Lower leg skin (tissue), 4 donors: Measurements from ENCODE around the gene IL1RN. TPM values are rescaled to one million over a fixed set of nuclear protein-coding genes. Genes with fewer than 3 reads are reported as not detected.

ENCODE experiments used
- DNase-seq, 2 donors: peaks; one replicate each; pipeline ENCODE4 v3.0.0-alpha.2; 2019; ENCODE audit warnings: low spot score in 2 of 2
- H3K4me3 ChIP-seq: fragments of 200-600 bp; sonication (generic); 2 replicates; pipeline ENCODE4 v1.5.1; 2017; ENCODE audit warnings: mild to moderate bottlenecking, low read depth; ENCODE audit not compliant: poor library complexity, severe bottlenecking
- CTCF ChIP-seq, 3 donors: fragments of 450-650 bp; IDR thresholded peaks; one replicate each; pipeline ENCODE4 v1.5.1; 2016; ENCODE audit warnings: antibody characterized with exemption in 3 of 3, mild to moderate bottlenecking in 3 of 3, moderate library complexity in 2 of 3
- POLR2A ChIP-seq, 2 donors: fragments of 450-650 bp; IDR thresholded peaks; one replicate each; pipeline ENCODE4 v1.6.1; 2016 to 2017; ENCODE audit warnings: antibody characterized with exemption in 2 of 2, mild to moderate bottlenecking in 1 of 2, moderate library complexity in 1 of 2
- WGBS, 2 donors: methylation state at CpG; one replicate each; pipeline ENCODE4 v1.1.5; 2018; 5-methylcytosine and 5-hydroxymethylcytosine counted together
- intact Hi-C: fragments of 100-400 bp; cut with DNase I; formaldehyde crosslinking; loops from one replicate; pipeline ENCODE4 v1.15.0; 2023; ENCODE audit warnings: low total_unique reads
- total RNA-seq, 4 donors: library from RNA; depleted of rRNA; stranded (reverse); fragments of >200 nt; gene quantifications; one replicate each; pipeline ENCODE4 v1.1.0, GENCODE V29; 2016

Gene IL1RN
- total RNA-seq, 4 donors from 2014 or later = 120 to 178 (median 132) TPM

GRCh38 chr2:113116100-113116958, 11.1 kb upstream of the IL1RN start:
- intact Hi-C loops = no loop called here
- no peak for TF ChIP-seq CTCF (IDR thresholded peaks at IDR 0.05)
- TF ChIP-seq POLR2A (IDR thresholded peaks at IDR 0.05) = no peak
- no peak overlapping the region for H3K4me3 ChIP-seq
- DNase-seq = no peak
- WGBS, 2 donors = 40 to 51% methylated on average over 10 of the region's 10 CpGs

GRCh38 chr2:113117541-113118262, 9.7 kb upstream of the IL1RN start:
- DNase-seq = peak; percentile 82 to 93
- TF ChIP-seq CTCF (IDR thresholded peaks at IDR 0.05) = no peak
- no peak for TF ChIP-seq POLR2A (IDR thresholded peaks at IDR 0.05)
- H3K4me3 ChIP-seq = no peak overlapping the region
- whole genome bisulfite sequencing, 2 donors = 36 to 51% methylated on average over 8 to 9 of the region's 9 CpGs
- intact Hi-C loops = no loop called here

- no peak for TF ChIP-seq CTCF (IDR thresholded peaks at IDR 0.05)
- TF ChIP-seq POLR2A (IDR thresholded peaks at IDR 0.05) = no peak
- H3K4me3 ChIP-seq = no peak overlapping the region
- 72 to 73% methylated on average over 2 of the region's 2 CpGs for WGBS, 2 donors
- intact Hi-C loops = no loop called here
- no peak for DNase-seq
Measured at GRCh38 chr2:113118263-113118657, 9.1 kb upstream of the IL1RN start.

GRCh38 chr2:113119111-113119510, 8.3 kb upstream of the IL1RN start:
- no peak for DNase-seq
- intact Hi-C loops = no loop called here
- WGBS, 2 donors = 64 to 72% methylated on average over 2 of the region's 2 CpGs
- no peak overlapping the region for H3K4me3 ChIP-seq
- TF ChIP-seq CTCF (IDR thresholded peaks at IDR 0.05) (no peak), POLR2A (IDR thresholded peaks at IDR 0.05) (no peak)

GRCh38 chr2:113120861-113121260, 6.5 kb upstream of the IL1RN start:
- H3K4me3 ChIP-seq = no peak overlapping the region
- no peak for DNase-seq
- WGBS, 2 donors = 56 to 74% methylated on average over 3 of the region's 3 CpGs
- TF ChIP-seq POLR2A (IDR thresholded peaks at IDR 0.05) (no peak), CTCF (IDR thresholded peaks at IDR 0.05) (no peak)
- intact Hi-C loops = no loop called here
